EH (cell line): ENCODE results near the gene ATP6V1C2.
A peak's percentile ranks its signal among the peaks of the same experiment; 100 is the strongest.
"Not testable (repeated sequence)": the region's sequence is repeated elsewhere in the genome, so short reads cannot be mapped to it uniquely, and the experiment has no call there.

Source experiments
- DNase-seq: peaks from one replicate; pipeline ENCODE4 v3.0.0-alpha.2; 2015; ENCODE audit warnings: low read depth

ATP6V1C2 gene

DNA sequence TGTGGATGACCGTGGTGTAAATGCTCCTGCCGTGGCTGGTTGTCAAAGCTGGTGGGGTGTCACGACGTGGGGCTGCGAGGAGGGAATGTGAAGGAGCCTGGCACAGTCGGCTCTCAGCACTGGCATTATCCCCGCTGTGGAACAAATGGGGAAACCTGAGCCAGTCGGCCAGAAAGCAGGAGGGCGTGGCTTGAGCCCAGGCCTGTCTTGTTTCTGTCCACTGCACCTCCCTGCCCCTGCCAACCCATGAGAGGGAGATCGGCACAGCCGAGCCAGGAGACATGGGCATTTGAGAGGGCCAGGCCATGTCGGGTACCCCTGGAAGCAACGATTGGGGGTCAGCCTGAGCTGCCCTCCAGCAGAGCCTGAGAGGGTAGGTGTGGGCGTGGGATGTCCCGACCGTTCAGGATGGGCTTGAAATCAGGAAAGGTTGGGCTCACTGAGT is 46.7 kb downstream of the ATP6V1C2 start:
- no peak for DNase-seq

- DNase-seq = no peak
These were observed 49.7 kb downstream of the ATP6V1C2 start for GRCh38 chr2:10770956-10771750.

GRCh38 chr2:10771786-10772185 is 50.4 kb downstream of the ATP6V1C2 start:
- DNase-seq = no peak

GRCh38 chr2:10772201-10772867 is 50.9 kb downstream of the ATP6V1C2 start:
- no peak for DNase-seq

- no peak for DNase-seq
These were observed 51.4 kb downstream of the ATP6V1C2 start for GRCh38 chr2:10772868-10773215.

DNA sequence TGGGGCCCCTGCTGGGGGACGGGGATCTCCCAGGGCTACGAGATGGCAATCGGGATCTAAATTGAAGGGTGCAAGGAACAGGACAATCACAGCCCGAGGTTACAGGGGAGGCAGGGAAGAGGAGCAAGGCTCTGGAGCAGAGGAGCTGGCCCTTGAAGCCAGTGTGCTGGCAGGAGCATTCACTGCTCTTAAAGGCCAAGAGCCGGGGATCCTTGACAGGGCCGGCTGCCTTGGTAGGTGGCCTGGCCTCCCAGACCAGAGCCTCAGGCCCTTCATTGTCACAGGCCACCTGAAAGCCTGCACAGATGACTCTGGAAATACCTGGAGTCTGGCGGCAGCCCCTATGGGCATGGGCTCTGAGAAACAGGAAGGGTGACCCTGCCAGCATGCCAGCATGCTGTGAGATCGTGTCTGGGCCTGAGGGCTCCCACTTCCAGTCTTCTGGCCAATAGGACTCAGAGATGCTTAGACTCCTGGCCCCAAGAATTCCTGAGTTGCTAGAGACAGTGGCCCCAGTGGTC is 52.5 kb downstream of the ATP6V1C2 start:
- DNase-seq = no peak

- DNase-seq = no peak
These were observed 53.0 kb downstream of the ATP6V1C2 start for GRCh38 chr2:10774394-10774793.

- no peak for DNase-seq
These were observed 53.8 kb downstream of the ATP6V1C2 start for GRCh38 chr2:10775021-10775780.

GRCh38 chr2:10775831-10776230 is 54.4 kb downstream of the ATP6V1C2 start:
- DNase-seq = no peak

- DNase-seq = no peak
These were observed 55.0 kb downstream of the ATP6V1C2 start for GRCh38 chr2:10776231-10776977.

DNA sequence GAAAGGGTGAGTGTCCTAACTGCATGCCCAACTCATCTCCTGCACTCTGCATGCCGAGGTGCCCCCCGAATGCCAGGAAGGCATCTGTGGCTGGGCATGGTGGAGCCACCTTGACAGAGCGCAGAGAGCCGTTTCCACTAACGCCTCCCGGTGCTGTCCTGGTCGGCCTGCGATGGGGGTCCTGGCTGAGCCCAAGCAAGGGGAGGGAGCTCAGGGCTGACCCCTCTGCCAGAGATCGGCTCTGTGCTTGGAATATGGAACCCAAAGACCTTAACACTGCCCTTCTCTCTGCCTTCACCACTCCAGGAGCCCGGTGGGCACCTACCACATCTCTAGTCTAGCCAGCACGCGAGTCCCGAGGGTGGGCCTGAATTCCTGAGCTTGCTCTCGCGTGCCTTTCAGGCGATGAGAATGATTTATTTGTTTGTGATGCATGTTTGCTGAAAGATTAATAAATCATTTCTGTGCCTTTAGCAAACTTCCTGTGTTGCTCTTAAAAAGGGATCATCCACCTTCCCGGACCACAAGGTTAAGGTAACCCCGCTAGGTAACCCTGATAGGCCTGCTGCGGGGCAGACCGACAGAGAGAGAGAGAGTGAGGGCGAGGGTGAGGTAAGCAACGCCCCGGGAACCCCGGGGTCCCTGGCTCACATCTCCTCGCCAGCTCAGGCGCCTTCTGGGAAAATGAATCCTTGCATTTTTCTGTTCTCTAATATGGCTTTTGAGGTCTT is 55.8 kb downstream of the ATP6V1C2 start:
- no peak for DNase-seq

- no peak for DNase-seq
These were observed 56.7 kb downstream of the ATP6V1C2 start for GRCh38 chr2:10777842-10778723.

- DNase-seq = no peak
These were observed 57.3 kb downstream of the ATP6V1C2 start for GRCh38 chr2:10778724-10779115.

GRCh38 chr2:10779776-10780490 is 58.5 kb downstream of the ATP6V1C2 start:
- DNase-seq = no peak

GRCh38 chr2:10780491-10780820 is 59.0 kb downstream of the ATP6V1C2 start:
- DNase-seq = no peak

GRCh38 chr2:10780821-10781220 is 59.4 kb downstream of the ATP6V1C2 start:
- not testable (repeated sequence) for DNase-seq

DNA sequence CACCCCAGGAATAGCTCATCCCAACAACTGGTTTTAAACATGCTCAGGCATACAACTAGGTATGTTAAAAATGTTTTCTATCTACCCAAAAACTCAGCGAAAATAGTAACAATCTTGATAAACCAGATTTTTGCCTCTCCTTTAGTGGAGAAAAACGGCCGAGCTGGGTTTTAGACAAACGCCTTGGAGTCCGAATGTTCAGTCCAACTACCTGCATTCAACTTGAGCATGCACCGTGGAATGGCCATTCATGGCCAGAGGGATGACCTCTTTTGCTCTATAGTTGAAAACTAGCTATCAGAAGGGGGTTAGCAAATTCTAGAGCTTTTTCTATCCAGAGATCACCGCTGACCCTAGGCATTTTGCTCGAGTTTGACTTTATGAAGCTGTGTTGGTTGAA is 60.3 kb downstream of the ATP6V1C2 start:
- no peak for DNase-seq

DNA sequence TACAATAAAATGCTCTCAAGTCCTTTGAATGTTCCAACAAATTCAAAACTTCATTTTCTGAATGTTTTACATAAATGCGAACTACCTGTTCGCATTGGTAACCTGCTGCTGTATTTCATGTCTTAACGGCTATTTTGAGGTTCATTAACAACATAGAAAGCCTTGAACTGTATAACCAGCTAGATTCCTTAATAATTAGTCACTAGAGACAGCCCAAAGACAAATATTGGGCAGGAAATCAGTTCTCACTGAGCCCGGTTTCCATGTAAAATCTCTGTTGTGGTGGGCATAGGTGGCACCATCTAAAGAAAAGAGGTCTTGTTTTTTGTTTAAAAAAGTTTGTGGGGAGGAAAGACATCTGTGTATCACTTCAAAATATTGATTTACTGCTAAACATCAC is 62.0 kb downstream of the ATP6V1C2 start:
- peak; percentile 25 for DNase-seq

GRCh38 chr2:10784719-10785118 is 63.3 kb downstream of the ATP6V1C2 start:
- DNase-seq = no peak

DNA sequence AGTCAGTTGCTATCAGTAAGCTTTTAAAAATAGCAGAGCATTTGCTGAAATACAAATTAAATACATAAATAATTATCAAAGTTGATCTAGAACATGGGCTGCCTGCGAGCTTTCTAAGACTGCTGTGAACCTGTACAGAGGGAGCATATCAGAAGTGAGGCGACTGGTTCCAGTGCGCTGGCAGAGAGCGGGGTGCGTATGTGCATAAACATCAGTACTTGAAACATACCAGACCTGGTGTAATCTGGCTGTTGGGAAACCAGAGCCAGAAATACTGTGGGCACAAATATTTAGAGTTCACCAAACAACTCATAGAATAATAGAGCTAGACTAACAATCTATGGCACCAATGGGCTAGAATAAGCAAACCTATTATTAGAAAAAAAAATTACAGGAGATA is 63.8 kb downstream of the ATP6V1C2 start:
- DNase-seq = no peak
